Endodermal cell (in vitro differentiated cells): ENCODE data around the gene CCDC102A. TPM values are rescaled to one million over a fixed set of nuclear protein-coding genes. Genes with fewer than 3 reads are reported as not detected.

Experiments used
- DNase-seq: peaks from one replicate; pipeline ENCODE4 v3.0.0-alpha.2; 2017
- H3K27ac ChIP-seq: 2 replicates; pipeline ENCODE4 v1.5.1; 2013; ENCODE audit warnings: mild to moderate bottlenecking, low read depth, low read length, moderate library complexity
- H3K27me3 ChIP-seq: 2 replicates; pipeline ENCODE4 v1.6.1; 2013; ENCODE audit warnings: mild to moderate bottlenecking, low read length, moderate library complexity; ENCODE audit not compliant: insufficient read depth, control insufficient read depth, poor library complexity, severe bottlenecking
- H3K36me3 ChIP-seq: 2 replicates; pipeline ENCODE4 v1.7.0; 2013; ENCODE audit warnings: mild to moderate bottlenecking, low read length, moderate library complexity; ENCODE audit not compliant: control insufficient read depth, insufficient read depth
- H3K4me1 ChIP-seq: one replicate; pipeline ENCODE4 v1.7.0; 2013; ENCODE audit warnings: low read length; ENCODE audit not compliant: control insufficient read depth, insufficient read depth
- H3K4me3 ChIP-seq: 2 replicates; pipeline ENCODE4 v1.5.1; 2013; ENCODE audit warnings: mild to moderate bottlenecking, low read length, moderate library complexity
- H3K9ac ChIP-seq: 2 replicates; pipeline ENCODE4 v1.6.1; 2013; ENCODE audit warnings: mild to moderate bottlenecking, low read length, moderate library complexity; ENCODE audit not compliant: poor library complexity, severe bottlenecking; ENCODE audit errors: extremely low read depth
- H3K9me3 ChIP-seq: 2 replicates; pipeline ENCODE4 v1.6.1; 2013; ENCODE audit warnings: mild to moderate bottlenecking, low read length, moderate library complexity; ENCODE audit not compliant: control insufficient read depth
- H3K27ac Mint-ChIP-seq: 2 replicates; pipeline ENCODE4 v1.8.0; 2020; ENCODE audit warnings: mixed read lengths
- H3K27me3 Mint-ChIP-seq: 2 replicates; pipeline ENCODE4 v1.8.0; 2021; ENCODE audit warnings: mild to moderate bottlenecking, mixed read lengths; ENCODE audit not compliant: insufficient read depth
- H3K36me3 Mint-ChIP-seq: 2 replicates; pipeline ENCODE4 v1.8.0; 2020; ENCODE audit warnings: low read depth, mixed read lengths
- H3K4me1 Mint-ChIP-seq: 2 replicates; pipeline ENCODE4 v1.8.0; 2020; ENCODE audit warnings: mixed read lengths
- H3K4me3 Mint-ChIP-seq: 2 replicates; pipeline ENCODE4 v1.8.0; 2020; ENCODE audit warnings: mild to moderate bottlenecking, moderate library complexity, mixed read lengths
- H3K9me3 Mint-ChIP-seq: 2 replicates; pipeline ENCODE4 v1.8.0; 2020; ENCODE audit warnings: mild to moderate bottlenecking, mixed read lengths
- WGBS, 2 experiments: methylation state at CpG; one replicate each; pipeline versions ENCODE4 v1.1.5 to v1.1.7; 2013; ENCODE audit warnings: missing lambda C conversion rate in 2 of 2, mixed read lengths in 1 of 2; ENCODE audit not compliant: insufficient coverage in 1 of 2, insufficient read length in 1 of 2; 5-methylcytosine and 5-hydroxymethylcytosine counted together
- total RNA-seq, 2 donors: library from RNA; stranded (reverse); fragmentation: NEBNext Ultra II Directional in 1 of 2; extraction: Animal tissue kit (Norgen Biotek cat#: 25700) in 1 of 2; gene quantifications; 2 replicates in 1 of 2; 3 replicates in 1 of 2; pipeline ENCODE4 v1.2.1, GENCODE V29; 2021
- TF ChIP-seq, protein P1 (sequence below): fragments of 200-600 bp; sonication (generic); conservative IDR thresholded peaks from 2 replicates; pipeline ENCODE4 v1.5.0; 2021; ENCODE audit warnings: antibody characterized with exemption, mild to moderate bottlenecking

The CCDC102A gene
- total RNA-seq, 2 donors from 2014 or later: 6.7 to 9.8 TPM

DNA sequence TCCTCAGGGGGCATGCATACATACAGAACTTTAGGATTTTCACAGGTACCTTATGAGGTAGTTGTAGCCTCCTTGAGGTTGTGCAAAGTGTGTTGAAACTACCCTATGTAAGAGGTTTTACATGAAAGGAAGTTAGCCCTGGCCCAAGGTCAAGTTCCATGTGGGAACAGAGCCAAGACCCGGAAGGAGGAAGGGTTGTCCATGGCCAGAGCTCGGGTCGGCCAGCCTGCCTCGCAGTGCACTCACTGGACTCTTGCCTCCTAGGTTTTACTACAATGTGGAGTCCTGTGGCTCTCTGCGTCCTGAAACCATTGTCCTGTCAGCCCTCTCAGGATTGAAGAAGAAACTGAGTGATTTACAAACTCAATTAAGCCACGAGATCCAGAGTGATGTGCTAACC, 65.7 kb downstream of the CCDC102A start:
- Histone ChIP-seq H3K27ac (no peak overlapping the region), H3K9ac (no peak overlapping the region), H3K9me3 (no peaks in the 10 kb centered on the region), H3K27me3 (no peaks in the 10 kb centered on the region), H3K4me3 (no peak overlapping the region), H3K36me3 (peaks cover 71% of the 10 kb centered on the region), H3K4me1 (peaks cover 13% of the 10 kb centered on the region)
- 94 to 95% methylated on average over 6 of the region's 6 CpGs for WGBS, 2 experiments
- no peak overlapping the region for H3K4me3 Mint-ChIP-seq
- H3K4me1 Mint-ChIP-seq: peaks cover 24% of the 10 kb centered on the region
- TF ChIP-seq, protein P1, sequence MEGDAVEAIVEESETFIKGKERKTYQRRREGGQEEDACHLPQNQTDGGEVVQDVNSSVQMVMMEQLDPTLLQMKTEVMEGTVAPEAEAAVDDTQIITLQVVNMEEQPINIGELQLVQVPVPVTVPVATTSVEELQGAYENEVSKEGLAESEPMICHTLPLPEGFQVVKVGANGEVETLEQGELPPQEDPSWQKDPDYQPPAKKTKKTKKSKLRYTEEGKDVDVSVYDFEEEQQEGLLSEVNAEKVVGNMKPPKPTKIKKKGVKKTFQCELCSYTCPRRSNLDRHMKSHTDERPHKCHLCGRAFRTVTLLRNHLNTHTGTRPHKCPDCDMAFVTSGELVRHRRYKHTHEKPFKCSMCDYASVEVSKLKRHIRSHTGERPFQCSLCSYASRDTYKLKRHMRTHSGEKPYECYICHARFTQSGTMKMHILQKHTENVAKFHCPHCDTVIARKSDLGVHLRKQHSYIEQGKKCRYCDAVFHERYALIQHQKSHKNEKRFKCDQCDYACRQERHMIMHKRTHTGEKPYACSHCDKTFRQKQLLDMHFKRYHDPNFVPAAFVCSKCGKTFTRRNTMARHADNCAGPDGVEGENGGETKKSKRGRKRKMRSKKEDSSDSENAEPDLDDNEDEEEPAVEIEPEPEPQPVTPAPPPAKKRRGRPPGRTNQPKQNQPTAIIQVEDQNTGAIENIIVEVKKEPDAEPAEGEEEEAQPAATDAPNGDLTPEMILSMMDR: no peak
- no peaks in the 10 kb centered on the region for H3K27me3 Mint-ChIP-seq
- H3K27ac Mint-ChIP-seq: no peak overlapping the region
- peaks cover 53% of the 10 kb centered on the region for H3K36me3 Mint-ChIP-seq
- no peak for DNase-seq
- no peaks in the 10 kb centered on the region for H3K9me3 Mint-ChIP-seq

DNA sequence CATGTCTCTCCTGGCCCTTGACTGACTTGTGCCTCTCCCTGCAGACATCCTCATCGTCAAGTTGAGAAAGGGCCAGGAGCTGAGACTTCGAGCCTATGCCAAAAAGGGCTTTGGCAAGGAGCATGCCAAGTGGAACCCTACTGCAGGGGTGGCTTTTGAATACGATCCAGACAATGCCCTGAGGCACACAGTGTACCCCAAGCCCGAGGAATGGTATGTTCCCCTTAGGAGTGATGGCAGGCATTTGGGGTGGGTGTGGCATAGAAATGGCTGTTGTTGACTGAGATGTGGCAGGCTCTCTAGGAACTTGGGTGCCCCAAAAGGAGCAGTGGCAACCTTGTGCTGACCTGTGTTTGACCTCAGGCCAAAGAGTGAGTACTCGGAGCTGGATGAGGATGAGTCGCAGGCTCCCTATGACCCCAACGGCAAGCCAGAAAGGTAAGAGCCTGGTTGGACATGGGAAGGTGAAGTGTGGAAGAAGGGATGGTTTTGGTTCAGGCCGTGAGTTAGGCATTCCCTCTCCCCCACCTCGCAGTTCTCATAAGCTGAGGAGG, 66.4 kb downstream of the CCDC102A start:
- Mint-ChIP-seq H3K27me3 (no peaks in the 10 kb centered on the region), H3K4me1 (peaks cover 24% of the 10 kb centered on the region), H3K36me3 (peaks cover 61% of the 10 kb centered on the region), H3K9me3 (no peaks in the 10 kb centered on the region), H3K4me3 (no peak overlapping the region), H3K27ac (no peak overlapping the region)
- Histone ChIP-seq H3K9me3 (no peaks in the 10 kb centered on the region), H3K27ac (no peak overlapping the region), H3K4me1 (peaks cover 13% of the 10 kb centered on the region), H3K4me3 (no peak overlapping the region), H3K9ac (no peak overlapping the region), H3K36me3 (peaks cover 78% of the 10 kb centered on the region), H3K27me3 (no peaks in the 10 kb centered on the region)
- WGBS, 2 experiments: 90 to 95% methylated on average over 5 to 9 of the region's 9 CpGs
- no peak for DNase-seq
- TF ChIP-seq, protein P1: no peak

DNA sequence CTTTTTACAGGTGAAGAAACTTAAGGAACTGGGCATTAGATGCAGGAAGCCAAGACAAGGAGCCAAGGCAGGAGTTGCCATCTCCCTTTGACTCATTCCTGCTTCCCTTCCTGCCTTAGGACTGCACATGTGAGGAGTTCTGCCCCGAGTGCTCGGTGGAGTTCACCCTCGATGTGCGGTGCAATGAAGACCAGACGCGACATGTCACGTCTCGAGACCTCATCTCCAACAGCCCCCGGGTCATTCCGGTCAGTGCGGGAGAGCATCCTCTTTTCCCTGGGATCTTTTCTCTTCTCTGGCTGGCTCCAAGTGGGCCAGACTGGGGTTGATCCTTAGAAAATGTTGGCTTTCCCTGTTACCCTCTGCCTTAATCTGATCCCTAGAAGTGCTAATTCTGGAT, 67.3 kb downstream of the CCDC102A start:
- TF ChIP-seq, protein P1: no peak
- peaks cover 79% of the 10 kb centered on the region for H3K36me3 ChIP-seq
- 94 to 96% methylated on average over 11 of the region's 11 CpGs for WGBS, 2 experiments

More for the DNA sequence above, 67.3 kb downstream of the CCDC102A start:
- no peaks in the 10 kb centered on the region for H3K27me3 ChIP-seq
- Mint-ChIP-seq H3K27me3 (no peaks in the 10 kb centered on the region), H3K9me3 (no peaks in the 10 kb centered on the region), H3K4me1 (peaks cover 24% of the 10 kb centered on the region), H3K27ac (no peak overlapping the region), H3K4me3 (no peak overlapping the region), H3K36me3 (peaks cover 66% of the 10 kb centered on the region)
- H3K4me3 ChIP-seq: no peak overlapping the region
- no peaks in the 10 kb centered on the region for H3K9me3 ChIP-seq
- no peak overlapping the region for H3K9ac ChIP-seq
- no peak overlapping the region for H3K27ac ChIP-seq
- DNase-seq: no peak
- peaks cover 13% of the 10 kb centered on the region for H3K4me1 ChIP-seq
